GM18502 (cell line): ENCODE results near the gene UTS2.

ENCODE experiments used
- ATAC-seq: cut with Tn5 transposase; IDR thresholded peaks from one replicate; pipeline ENCODE4 v1.9.1; 2021; ENCODE audit warnings: mild to moderate bottlenecking; ENCODE audit not compliant: unreplicated experiment, poor library complexity

The UTS2 gene

GRCh38 chr1:7852804-7853683 lies at the start of gene UTS2:
UTS2 (minus strand) TSS chr1:7853065; CDS start chr1:7853003, 62 bp downstream.
- ATAC-seq = no peak

- ATAC-seq = no peak
Measured at GRCh38 chr1:7899741-7900140, 46.9 kb upstream of the UTS2 start.

GRCh38 chr1:7898962-7899361 lies 46.1 kb upstream of the UTS2 start:
- no peak for ATAC-seq

- ATAC-seq = no peak
Measured at GRCh38 chr1:7896994-7897393, 44.1 kb upstream of the UTS2 start.

GRCh38 chr1:7893529-7894180 lies 40.8 kb upstream of the UTS2 start:
- ATAC-seq = no peak

- ATAC-seq = no peak
Measured at GRCh38 chr1:7891804-7892203, 38.9 kb upstream of the UTS2 start.

GRCh38 chr1:7890853-7891252 lies 38.0 kb upstream of the UTS2 start:
- no peak for ATAC-seq

- ATAC-seq = no peak
Measured at GRCh38 chr1:7888248-7889081, 35.6 kb upstream of the UTS2 start.

GRCh38 chr1:7886405-7886745 lies 33.5 kb upstream of the UTS2 start:
- ATAC-seq = no peak

- ATAC-seq = no peak
Measured at GRCh38 chr1:7885513-7886404, 32.9 kb upstream of the UTS2 start.

- no peak for ATAC-seq
Measured at GRCh38 chr1:7884757-7885156, 31.9 kb upstream of the UTS2 start.

GRCh38 chr1:7879228-7879627 lies 26.4 kb upstream of the UTS2 start:
- no peak for ATAC-seq

GRCh38 chr1:7878027-7878426 lies 25.2 kb upstream of the UTS2 start:
- ATAC-seq = no peak

- ATAC-seq = no peak
Measured at GRCh38 chr1:7873801-7874795, 21.2 kb upstream of the UTS2 start.

GRCh38 chr1:7871136-7871535 lies 18.3 kb upstream of the UTS2 start:
- ATAC-seq = no peak

- no peak for ATAC-seq
Measured at GRCh38 chr1:7869136-7869920, 16.5 kb upstream of the UTS2 start.

- no peak for ATAC-seq
Measured at GRCh38 chr1:7868070-7868780, 15.4 kb upstream of the UTS2 start.
